Measurements from ENCODE around the gene MDM4.
"Not testable (repeated sequence)": the region's sequence is repeated elsewhere in the genome, so short reads cannot be mapped to it uniquely, and the experiment has no call there.

MDM4 gene

DNA sequence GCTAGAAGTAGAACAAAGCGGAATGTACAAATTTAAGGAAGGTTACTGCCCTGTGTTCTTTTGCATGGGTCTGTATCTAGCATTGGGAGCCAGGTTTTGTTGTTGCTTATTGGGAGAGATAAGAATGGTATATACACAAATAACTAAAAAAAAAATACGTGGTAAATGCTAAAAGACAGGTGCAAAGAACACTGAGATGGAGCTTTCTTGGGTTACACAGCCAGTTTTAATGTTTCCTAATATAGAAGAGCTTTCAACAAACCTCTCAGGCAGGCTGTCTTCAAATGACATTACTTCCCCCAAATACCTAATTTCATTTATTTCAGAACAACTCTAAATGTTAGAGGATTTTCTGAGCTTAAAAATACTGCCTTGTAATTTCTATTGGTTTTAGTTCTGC, 1.4 kb upstream of the MDM4 start:
- no peak for DNase-seq (ENCODE audit: low read depth)

DNA sequence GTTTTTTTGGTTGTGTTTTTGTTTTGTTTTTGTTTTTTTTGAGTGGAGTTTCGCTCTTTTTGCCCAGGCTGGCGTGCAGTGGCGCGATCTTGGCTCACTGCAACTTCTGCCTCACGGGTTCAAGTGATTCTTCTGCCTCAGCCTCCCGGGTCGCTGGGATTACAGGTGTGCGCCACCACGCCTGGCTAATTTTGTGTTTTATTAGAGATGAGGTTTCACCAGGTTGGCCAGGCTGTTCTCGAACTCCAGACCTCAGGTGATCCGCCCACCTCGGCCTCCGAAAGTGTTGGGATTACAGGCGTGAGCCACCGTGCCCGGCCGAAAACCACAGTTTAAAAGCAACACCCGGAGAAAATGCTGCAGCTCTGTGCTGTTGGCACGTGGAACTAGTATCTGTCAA, 1.2 kb downstream of the MDM4 start:
- not testable (repeated sequence) for DNase-seq (ENCODE audit: low read depth)

- DNase-seq (ENCODE audit: low read depth): no peak
Observed at GRCh38 chr1:204520834-204521709, 4.9 kb downstream of the MDM4 start.

DNA sequence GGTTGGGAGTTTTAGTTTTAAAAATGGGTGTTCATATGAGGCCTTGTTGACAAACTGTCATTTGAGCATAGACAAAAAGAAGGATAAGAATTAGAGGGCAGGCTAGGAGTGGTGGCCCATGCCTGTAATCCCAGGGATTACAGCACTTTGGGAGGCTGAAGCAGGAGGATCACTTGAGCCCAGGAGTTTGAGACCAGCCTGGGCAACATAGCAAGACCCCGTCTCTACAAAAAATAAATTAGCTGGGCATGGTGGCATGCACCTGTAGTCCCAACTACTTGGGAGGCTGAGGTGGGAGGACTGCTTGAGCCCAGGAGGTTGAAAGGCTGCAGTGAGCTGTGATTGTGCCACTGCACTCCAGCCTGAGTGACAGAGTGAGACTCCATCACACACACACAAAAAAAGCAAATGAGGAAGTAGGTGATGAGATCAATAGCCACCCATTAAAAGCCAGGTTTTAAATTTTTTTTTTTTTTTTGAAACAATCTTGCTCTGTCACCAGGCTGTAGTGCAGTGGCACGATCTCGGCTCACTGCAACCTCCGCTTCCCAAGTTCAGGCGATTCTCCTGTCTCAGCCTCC, 5.8 kb downstream of the MDM4 start:
- not testable (repeated sequence) for DNase-seq (ENCODE audit: low read depth)

DNA sequence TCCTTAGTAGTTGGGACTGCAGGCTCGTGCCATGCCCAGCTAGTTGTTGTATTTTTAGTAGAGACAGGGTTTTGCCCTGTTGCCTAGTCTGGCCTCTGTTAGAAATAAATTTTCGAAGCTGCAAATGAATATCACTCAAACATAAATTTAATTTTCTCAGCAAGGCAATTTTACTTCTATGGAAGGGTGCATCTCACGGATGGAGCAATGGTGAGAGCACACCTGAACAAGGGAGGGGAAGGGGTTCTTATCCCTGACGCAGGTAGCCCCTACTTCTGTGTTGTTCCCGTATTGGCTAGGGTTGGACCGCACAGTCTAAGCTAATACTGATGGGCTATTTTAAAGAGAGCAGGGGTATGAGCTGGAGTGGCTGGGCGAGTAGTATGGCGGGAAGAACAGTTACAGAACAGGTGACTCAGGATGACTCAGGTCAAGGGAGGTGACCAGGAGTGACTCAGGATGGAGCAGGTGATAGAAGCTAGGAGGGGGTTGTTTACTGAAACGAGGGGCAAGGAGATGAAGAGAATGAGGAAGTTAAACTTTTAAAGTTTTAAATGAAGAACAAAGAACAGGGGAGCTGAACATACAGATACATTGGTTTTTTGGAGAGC, 7.5 kb downstream of the MDM4 start:
- no peak for DNase-seq (ENCODE audit: low read depth)

GRCh38 chr1:204524986-204525385, 8.8 kb downstream of the MDM4 start:
- no peak for DNase-seq (ENCODE audit: low read depth)

- no peak for DNase-seq (ENCODE audit: low read depth)
Observed at GRCh38 chr1:204528241-204528640, 12.0 kb downstream of the MDM4 start.

- DNase-seq (ENCODE audit: low read depth): no peak
Observed at GRCh38 chr1:204528677-204529076, 12.5 kb downstream of the MDM4 start.

- DNase-seq (ENCODE audit: low read depth): no peak
Observed at GRCh38 chr1:204529371-204529895, 13.2 kb downstream of the MDM4 start.

DNA sequence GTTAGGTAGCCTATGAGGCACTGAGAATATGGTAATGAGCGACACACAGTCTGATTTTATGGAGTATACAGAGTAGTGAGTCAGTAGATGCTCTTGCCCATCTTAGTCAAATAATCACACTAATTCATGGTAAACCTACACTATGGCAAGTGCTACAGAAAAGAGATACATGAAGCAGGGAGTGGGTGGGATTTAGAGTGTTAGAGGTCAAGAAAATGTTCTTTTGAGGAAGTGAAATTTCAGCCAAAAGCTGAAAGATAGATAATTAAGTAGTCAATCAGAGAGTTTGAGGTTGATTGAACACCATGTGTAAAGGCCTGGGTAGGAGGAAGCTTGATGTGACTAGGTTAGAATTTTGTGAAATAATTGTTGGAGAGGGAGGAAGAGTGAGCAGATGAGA, 14.7 kb downstream of the MDM4 start:
- DNase-seq (ENCODE audit: low read depth): no peak

DNA sequence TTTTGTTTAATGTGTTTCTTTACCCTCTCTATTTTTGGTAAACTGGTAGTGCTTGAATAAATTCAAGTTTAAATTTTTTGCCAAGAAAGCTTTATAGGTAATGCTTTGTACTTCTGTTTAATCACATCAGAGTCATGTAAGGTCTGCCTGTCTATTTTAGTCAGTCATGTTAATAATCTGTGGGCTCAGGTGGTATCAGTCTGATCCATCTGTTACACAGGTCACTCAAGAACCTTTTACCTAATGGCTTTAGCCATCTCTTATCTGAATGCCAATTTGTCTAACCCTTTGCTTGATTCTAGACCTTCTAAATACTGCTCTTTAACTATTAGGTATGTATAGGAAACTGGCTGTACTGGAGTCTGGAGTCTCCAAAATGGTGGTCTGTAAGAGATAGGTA, 16.6 kb downstream of the MDM4 start:
- no peak for DNase-seq (ENCODE audit: low read depth)

- DNase-seq (ENCODE audit: low read depth): no peak
Observed at GRCh38 chr1:204541626-204542025, 25.4 kb downstream of the MDM4 start.

DNA sequence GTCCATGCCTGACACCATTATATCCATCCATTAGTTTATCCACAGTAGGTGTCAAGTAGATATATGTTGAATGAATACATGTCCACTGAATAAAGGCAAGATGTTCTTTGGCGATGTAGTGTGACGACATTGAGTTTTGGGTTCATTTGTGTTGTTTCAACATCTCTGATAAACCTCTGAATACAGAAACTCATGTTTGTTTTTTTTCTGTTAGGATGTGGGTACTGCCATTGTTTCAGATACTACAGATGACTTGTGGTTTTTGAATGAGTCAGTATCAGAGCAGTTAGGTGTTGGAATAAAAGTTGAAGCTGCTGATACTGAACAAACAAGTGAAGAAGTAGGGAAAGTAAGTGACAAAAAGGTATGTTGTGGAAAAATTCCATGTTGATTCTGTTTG, 28.1 kb downstream of the MDM4 start:
- DNase-seq (ENCODE audit: low read depth): peak; percentile 59

GRCh38 chr1:204545202-204545601, 29.0 kb downstream of the MDM4 start:
- no peak for DNase-seq (ENCODE audit: low read depth)

DNA sequence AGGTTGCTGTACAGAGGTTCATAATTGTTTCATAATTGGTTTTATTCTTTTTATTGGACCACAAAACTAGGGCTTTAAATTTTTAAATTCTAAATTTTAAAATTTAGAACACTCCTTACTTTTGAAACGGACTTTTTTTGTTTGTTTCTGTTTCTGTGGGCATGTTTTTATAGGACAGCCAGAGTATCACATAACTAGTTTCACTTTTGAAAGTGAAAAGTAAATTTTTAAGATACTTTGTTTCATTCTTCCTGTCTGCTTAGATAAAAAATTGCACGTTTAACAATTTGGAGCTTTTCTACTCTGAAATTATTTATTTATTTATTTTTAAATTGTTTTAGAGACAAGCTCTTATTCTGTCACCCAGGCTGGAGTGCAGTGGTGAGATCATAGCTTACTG, 29.7 kb downstream of the MDM4 start:
- DNase-seq (ENCODE audit: low read depth): no peak

DNA sequence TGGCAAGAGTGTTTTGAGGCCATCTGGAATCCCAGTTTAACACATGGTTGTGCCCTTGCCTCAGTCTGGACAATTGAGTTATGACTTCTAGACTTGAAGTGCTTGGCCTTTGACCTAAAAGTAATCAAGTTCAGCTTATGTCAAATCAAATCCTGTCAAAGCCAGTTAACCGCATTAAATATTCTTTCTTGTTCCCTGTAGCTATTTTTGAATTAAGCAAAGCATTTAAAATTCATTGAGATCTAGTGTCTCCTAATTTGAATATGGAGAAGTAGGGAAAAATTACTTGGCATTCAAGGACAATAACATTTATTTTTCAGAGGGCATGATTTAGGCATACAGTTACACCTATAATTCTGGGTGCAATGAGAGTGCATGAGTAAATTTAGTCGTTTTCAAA, 32.1 kb downstream of the MDM4 start:
- no peak for DNase-seq (ENCODE audit: low read depth)

- DNase-seq (ENCODE audit: low read depth): no peak
Observed at GRCh38 chr1:204549313-204549712, 33.1 kb downstream of the MDM4 start.

GRCh38 chr1:204550926-204551325, 34.7 kb downstream of the MDM4 start:
- no peak for DNase-seq (ENCODE audit: low read depth)

- no peak for DNase-seq (ENCODE audit: low read depth)
Observed at GRCh38 chr1:204556458-204557052, 40.3 kb downstream of the MDM4 start.

- no peak for DNase-seq (ENCODE audit: low read depth)
Observed at GRCh38 chr1:204558467-204558866, 42.3 kb downstream of the MDM4 start.

- not testable (repeated sequence) for DNase-seq (ENCODE audit: low read depth)
Observed at GRCh38 chr1:204560002-204560401, 43.8 kb downstream of the MDM4 start.

- peak; percentile 22 for DNase-seq (ENCODE audit: low read depth)
Observed at GRCh38 chr1:204560590-204561150, 44.5 kb downstream of the MDM4 start.

Measured in non-pigmented ciliary epithelial cell (primary cell).